WTC11 (cell line): ENCODE data around the gene UQCC3. TPM values are rescaled to one million over a fixed set of nuclear protein-coding genes. Genes with fewer than 3 reads are reported as not detected.

Source experiments
- ATAC-seq: fragments of 200-7000 bp; cut with Tn5 transposase; 2 replicates; pipeline ENCODE4 v1.10.0; 2021; ENCODE audit warnings: mild to moderate bottlenecking, moderate library complexity
- CTCF ChIA-PET: fragments of 300-600 bp; sonication (Branson Sonifier 250); formaldehyde crosslinking; loops from one replicate; lab custom pipeline; 2021; ENCODE audit warnings: antibody characterized with exemption; lab: Charles Lee
- POLR2A ChIA-PET: fragments of 350-600 bp; sonication (Branson Sonifier 250); formaldehyde crosslinking; loops from one replicate; lab custom pipeline; 2021; ENCODE audit warnings: antibody characterized with exemption; lab: Charles Lee
- DNase-seq: peaks from one replicate; pipeline ENCODE4 v3.0.0; 2021; ENCODE audit warnings: low spot score
- H3K27ac Mint-ChIP-seq: 2 replicates; pipeline ENCODE4 v1.8.0; 2021; ENCODE audit warnings: mixed read lengths
- H3K27me3 Mint-ChIP-seq: 2 replicates; pipeline ENCODE4 v1.8.0; 2021; ENCODE audit warnings: low read depth, mild to moderate bottlenecking, moderate library complexity, mixed read lengths
- H3K36me3 Mint-ChIP-seq: 2 replicates; pipeline ENCODE4 v1.8.0; 2021; ENCODE audit warnings: mixed read lengths
- H3K4me1 Mint-ChIP-seq: 2 replicates; pipeline ENCODE4 v1.8.0; 2022; ENCODE audit warnings: mixed read lengths
- H3K4me3 Mint-ChIP-seq: 2 replicates; pipeline ENCODE4 v1.8.0; 2021; ENCODE audit warnings: mild to moderate bottlenecking, moderate library complexity, mixed read lengths
- H3K9me3 Mint-ChIP-seq: 2 replicates; pipeline ENCODE4 v1.8.0; 2021; ENCODE audit warnings: mixed read lengths
- ATF2 ChIP-seq: sonication (generic); formaldehyde crosslinking; IDR thresholded peaks from 2 replicates; pipeline ENCODE4 v1.8.1; 2022; ENCODE audit warnings: low read depth, missing genetic modification reagents, borderline replicate concordance
- ATF3 ChIP-seq: sonication (generic); formaldehyde crosslinking; conservative IDR thresholded peaks from 2 replicates; pipeline ENCODE4 v1.8.1; 2022; ENCODE audit warnings: mild to moderate bottlenecking, missing genetic modification reagents
- E2F1 ChIP-seq: sonication (generic); formaldehyde crosslinking; IDR thresholded peaks from 2 replicates; pipeline ENCODE4 v1.8.0; 2022; ENCODE audit warnings: mild to moderate bottlenecking, missing genetic modification reagents
- FOXJ3 ChIP-seq: sonication (generic); formaldehyde crosslinking; IDR thresholded peaks from 2 replicates; pipeline ENCODE4 v1.9.0; 2021; ENCODE audit warnings: missing genetic modification reagents, mild to moderate bottlenecking, borderline replicate concordance
- FOXK1 ChIP-seq: sonication (generic); formaldehyde crosslinking; IDR thresholded peaks from 2 replicates; pipeline ENCODE4 v1.8.0; 2022; ENCODE audit warnings: mild to moderate bottlenecking, moderate library complexity, missing genetic modification reagents
- FOXP1 ChIP-seq: sonication (generic); formaldehyde crosslinking; IDR thresholded peaks from 2 replicates; pipeline ENCODE4 v1.8.0; 2022; ENCODE audit warnings: missing genetic modification reagents, mild to moderate bottlenecking, moderate library complexity, borderline replicate concordance
- GABPB1 ChIP-seq: sonication (generic); formaldehyde crosslinking; IDR thresholded peaks from 2 replicates; pipeline ENCODE4 v1.8.1; 2023; ENCODE audit warnings: mild to moderate bottlenecking, missing genetic modification reagents
- MAX ChIP-seq: sonication (generic); formaldehyde crosslinking; IDR thresholded peaks from 2 replicates; pipeline ENCODE4 v1.8.0; 2022; ENCODE audit warnings: mild to moderate bottlenecking, missing genetic modification reagents
- NFATC4 ChIP-seq: fragments of 250-450 bp; sonication (Bioruptor Pico); IDR thresholded peaks from 2 replicates; pipeline ENCODE4 v1.9.0; 2021; ENCODE audit warnings: mild to moderate bottlenecking
- NR1H2 ChIP-seq: sonication (generic); formaldehyde crosslinking; IDR thresholded peaks from 2 replicates; pipeline ENCODE4 v1.9.0; 2021; ENCODE audit warnings: mild to moderate bottlenecking, moderate library complexity, missing genetic modification reagents
- SMAD3 ChIP-seq: sonication (generic); formaldehyde crosslinking; IDR thresholded peaks from 2 replicates; pipeline ENCODE4 v1.8.0; 2022; ENCODE audit warnings: missing genetic modification reagents, mild to moderate bottlenecking, borderline replicate concordance
- SMAD4 ChIP-seq: sonication (generic); formaldehyde crosslinking; IDR thresholded peaks from 2 replicates; pipeline ENCODE4 v1.8.0; 2022; ENCODE audit warnings: mild to moderate bottlenecking, missing genetic modification reagents
- ZNF121 ChIP-seq: sonication (generic); formaldehyde crosslinking; IDR thresholded peaks from 2 replicates; pipeline ENCODE4 v1.8.0; 2023; ENCODE audit warnings: missing genetic modification reagents
- ZNF219 ChIP-seq: sonication (generic); formaldehyde crosslinking; IDR thresholded peaks from 2 replicates; pipeline ENCODE4 v1.8.0; 2023; ENCODE audit warnings: missing genetic modification reagents, mild to moderate bottlenecking, borderline replicate concordance
- ZNF232 ChIP-seq: sonication (generic); formaldehyde crosslinking; IDR thresholded peaks from 2 replicates; pipeline ENCODE4 v1.8.0; 2022; ENCODE audit warnings: mild to moderate bottlenecking, missing genetic modification reagents
- ZNF317 ChIP-seq: sonication (generic); formaldehyde crosslinking; IDR thresholded peaks from 2 replicates; pipeline ENCODE4 v1.8.1; 2023; ENCODE audit warnings: low read depth, mild to moderate bottlenecking, moderate library complexity, missing genetic modification reagents, borderline replicate concordance
- ZNF512 ChIP-seq: sonication (generic); formaldehyde crosslinking; IDR thresholded peaks from 2 replicates; pipeline ENCODE4 v1.8.1; 2022; ENCODE audit warnings: missing genetic modification reagents, borderline replicate concordance
- total RNA-seq: library from RNA; stranded (reverse); gene quantifications from 3 replicates; pipeline ENCODE4 v1.2.3, GENCODE V29; 2021
- TF ChIP-seq, protein P1 (sequence below): sonication (generic); formaldehyde crosslinking; IDR thresholded peaks from 2 replicates; pipeline ENCODE4 v1.8.1; 2023; ENCODE audit warnings: mild to moderate bottlenecking, missing genetic modification reagents, moderate library complexity
- TF ChIP-seq, protein P2 (sequence below): sonication (generic); formaldehyde crosslinking; IDR thresholded peaks from 2 replicates; pipeline ENCODE4 v1.8.1; 2022; ENCODE audit warnings: mild to moderate bottlenecking, moderate library complexity, missing genetic modification reagents
- TF ChIP-seq, protein P3 (sequence below): fragments of 250-450 bp; sonication (Bioruptor Pico); conservative IDR thresholded peaks from 2 replicates; pipeline ENCODE4 v1.9.0; 2021; ENCODE audit warnings: mild to moderate bottlenecking
- TF ChIP-seq, protein P4 (sequence below): fragments of 250-450 bp; sonication (Bioruptor Pico); IDR thresholded peaks from 2 replicates; pipeline ENCODE4 v1.9.0; 2021; ENCODE audit warnings: mild to moderate bottlenecking

UQCC3 gene
- total RNA-seq, 1 experiment from 2014 or later: 18.1 TPM

DNA sequence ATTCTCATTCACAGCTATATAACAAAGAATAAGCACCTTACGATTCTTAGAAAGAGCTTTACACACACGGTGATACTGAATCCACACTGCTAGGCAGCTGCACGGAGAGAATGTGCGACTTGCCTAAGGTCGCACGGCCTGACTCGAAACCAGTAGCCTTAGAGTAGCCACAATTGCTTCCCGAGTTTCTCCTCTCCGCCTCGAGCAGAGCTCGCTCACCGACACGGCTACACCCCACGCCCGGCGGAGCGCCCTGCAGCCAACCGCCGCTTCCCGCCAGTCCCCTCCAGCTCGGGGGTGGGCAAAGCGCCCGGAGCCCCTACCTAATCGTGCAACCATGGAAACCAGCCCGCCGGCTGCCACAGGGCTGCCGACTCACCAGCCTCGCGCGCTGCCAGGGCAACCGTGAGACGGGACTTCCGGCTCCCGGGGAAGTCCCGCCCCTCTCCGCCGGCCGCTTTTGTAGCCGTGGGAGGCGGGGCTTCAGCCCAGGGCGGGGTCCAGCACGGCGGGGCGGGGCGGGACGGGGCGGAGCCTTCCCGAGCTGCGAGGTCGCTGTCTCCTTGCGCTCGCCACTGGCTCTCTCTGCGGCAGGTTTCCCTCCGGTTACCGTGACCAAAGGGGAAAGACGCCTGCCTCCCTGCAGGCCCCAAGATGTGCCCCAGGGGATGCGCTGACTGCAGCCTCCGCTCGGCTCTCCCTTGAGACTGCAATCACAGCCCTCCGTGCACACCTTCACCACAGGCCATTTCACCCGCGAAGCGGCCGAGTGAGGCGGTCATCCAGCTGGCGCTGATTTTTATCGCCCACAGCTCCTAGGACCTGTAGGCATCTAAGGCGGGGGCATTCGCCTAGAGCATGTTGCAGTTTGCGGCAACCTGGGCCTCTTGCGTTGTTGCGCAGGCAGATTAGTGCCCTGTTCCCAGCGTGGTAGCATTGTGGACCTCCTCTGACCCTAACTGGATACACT, 34.7 kb downstream of the UQCC3 start:
- Mint-ChIP-seq H3K4me3 (peak overlapping the region; percentile 92), H3K9me3 (no peaks in the 10 kb centered on the region), H3K4me1 (peaks cover 38% of the 10 kb centered on the region), H3K36me3 (peaks cover 28% of the 10 kb centered on the region), H3K27me3 (no peaks in the 10 kb centered on the region; the same call in 1 of the 2 replicates), H3K27ac (peak overlapping the region; percentile 98)
- ATAC-seq (peak; percentile 61), DNase-seq (peak; percentile 96)
- POLR2A ChIA-PET: interaction anchor here (0.6 to 6.0 kb wide), 15 partner anchors 18 to 153 kb away, joined by 3 to 35 read pairs (median 6); partner anchors contain the start of genes B3GAT3, C11orf98, CSKMT and HNRNPUL2
- CTCF ChIA-PET: interaction anchor here (0.6 to 4.0 kb wide), 23 partner anchors 10 to 312 kb away, joined by 3 to 24 read pairs (median 4); partner anchors contain the start of genes C11orf98, CSKMT, EML3 and GANAB
- TF ChIP-seq, protein P1, sequence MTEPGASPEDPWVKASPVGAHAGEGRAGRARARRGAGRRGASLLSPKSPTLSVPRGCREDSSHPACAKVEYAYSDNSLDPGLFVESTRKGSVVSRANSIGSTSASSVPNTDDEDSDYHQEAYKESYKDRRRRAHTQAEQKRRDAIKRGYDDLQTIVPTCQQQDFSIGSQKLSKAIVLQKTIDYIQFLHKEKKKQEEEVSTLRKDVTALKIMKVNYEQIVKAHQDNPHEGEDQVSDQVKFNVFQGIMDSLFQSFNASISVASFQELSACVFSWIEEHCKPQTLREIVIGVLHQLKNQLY (CRISPR knock-in tag): no peak
- no peak for TF ChIP-seq ZNF121 (CRISPR knock-in tag)
- TF ChIP-seq ATF3 (CRISPR knock-in tag): 0 out of 2 replicates have a peak, but pooled peaks have one; percentile 46
- TF ChIP-seq, protein P2, sequence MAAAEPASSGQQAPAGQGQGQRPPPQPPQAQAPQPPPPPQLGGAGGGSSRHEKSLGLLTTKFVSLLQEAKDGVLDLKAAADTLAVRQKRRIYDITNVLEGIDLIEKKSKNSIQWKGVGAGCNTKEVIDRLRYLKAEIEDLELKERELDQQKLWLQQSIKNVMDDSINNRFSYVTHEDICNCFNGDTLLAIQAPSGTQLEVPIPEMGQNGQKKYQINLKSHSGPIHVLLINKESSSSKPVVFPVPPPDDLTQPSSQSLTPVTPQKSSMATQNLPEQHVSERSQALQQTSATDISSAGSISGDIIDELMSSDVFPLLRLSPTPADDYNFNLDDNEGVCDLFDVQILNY (CRISPR knock-in tag): peak; percentile 25; the same call in 1 of the 2 replicates
- 0 out of 2 replicates have a peak, but pooled peaks have one; percentile 41 for TF ChIP-seq FOXK1 (CRISPR knock-in tag)
- no peak for TF ChIP-seq GABPB1
- no peak for TF ChIP-seq ZNF232 (CRISPR knock-in tag)
- no peak; the same call in 1 of the 2 replicates for TF ChIP-seq NFATC4 (CRISPR knock-in tag)
- TF ChIP-seq MAX (CRISPR knock-in tag): peak; percentile 47
- TF ChIP-seq FOXP1 (CRISPR knock-in tag): 0 out of 2 replicates have a peak, but pooled peaks have one; percentile 14
- no peak for TF ChIP-seq ZNF512
- TF ChIP-seq, protein P3, sequence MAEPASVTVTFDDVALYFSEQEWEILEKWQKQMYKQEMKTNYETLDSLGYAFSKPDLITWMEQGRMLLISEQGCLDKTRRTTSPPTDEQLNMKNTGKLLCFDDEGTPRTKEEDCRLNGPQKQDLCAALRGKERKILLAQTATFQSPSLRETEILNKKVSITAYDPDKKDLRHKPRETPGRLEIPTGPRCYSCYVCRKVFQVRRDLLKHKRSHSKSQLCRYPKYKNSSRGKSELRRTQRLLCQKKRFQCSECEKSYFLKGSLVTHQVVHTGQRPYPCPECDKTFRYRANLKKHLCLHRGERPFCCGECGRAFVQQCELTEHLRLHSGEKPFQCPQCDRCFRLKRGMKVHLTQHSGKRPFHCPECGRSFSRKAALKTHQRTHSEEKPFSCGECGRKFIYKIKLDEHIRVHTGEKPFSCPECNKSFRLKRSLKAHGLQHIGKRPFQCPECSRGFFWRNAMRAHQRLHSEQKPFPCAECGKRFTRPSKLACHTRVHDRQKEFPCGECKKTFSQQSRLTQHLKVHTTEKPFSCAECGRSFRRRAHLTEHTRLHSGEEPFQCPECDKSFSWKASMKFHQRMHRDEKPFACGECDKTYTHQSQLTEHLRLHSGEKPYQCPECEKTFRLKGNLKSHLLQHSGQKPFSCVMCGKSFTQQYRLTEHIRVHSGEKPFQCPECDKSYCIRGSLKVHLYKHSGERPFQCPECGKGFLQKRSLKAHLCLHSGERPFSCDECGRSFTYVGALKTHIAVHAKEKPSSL (CRISPR knock-in tag): no peak
- no peak for TF ChIP-seq ZNF317 (CRISPR knock-in tag)
- no peak for TF ChIP-seq SMAD3 (CRISPR knock-in tag)
- no peak for TF ChIP-seq NR1H2
- TF ChIP-seq SMAD4 (CRISPR knock-in tag): no peak
- no peak for TF ChIP-seq ZNF219
- TF ChIP-seq, protein P4, sequence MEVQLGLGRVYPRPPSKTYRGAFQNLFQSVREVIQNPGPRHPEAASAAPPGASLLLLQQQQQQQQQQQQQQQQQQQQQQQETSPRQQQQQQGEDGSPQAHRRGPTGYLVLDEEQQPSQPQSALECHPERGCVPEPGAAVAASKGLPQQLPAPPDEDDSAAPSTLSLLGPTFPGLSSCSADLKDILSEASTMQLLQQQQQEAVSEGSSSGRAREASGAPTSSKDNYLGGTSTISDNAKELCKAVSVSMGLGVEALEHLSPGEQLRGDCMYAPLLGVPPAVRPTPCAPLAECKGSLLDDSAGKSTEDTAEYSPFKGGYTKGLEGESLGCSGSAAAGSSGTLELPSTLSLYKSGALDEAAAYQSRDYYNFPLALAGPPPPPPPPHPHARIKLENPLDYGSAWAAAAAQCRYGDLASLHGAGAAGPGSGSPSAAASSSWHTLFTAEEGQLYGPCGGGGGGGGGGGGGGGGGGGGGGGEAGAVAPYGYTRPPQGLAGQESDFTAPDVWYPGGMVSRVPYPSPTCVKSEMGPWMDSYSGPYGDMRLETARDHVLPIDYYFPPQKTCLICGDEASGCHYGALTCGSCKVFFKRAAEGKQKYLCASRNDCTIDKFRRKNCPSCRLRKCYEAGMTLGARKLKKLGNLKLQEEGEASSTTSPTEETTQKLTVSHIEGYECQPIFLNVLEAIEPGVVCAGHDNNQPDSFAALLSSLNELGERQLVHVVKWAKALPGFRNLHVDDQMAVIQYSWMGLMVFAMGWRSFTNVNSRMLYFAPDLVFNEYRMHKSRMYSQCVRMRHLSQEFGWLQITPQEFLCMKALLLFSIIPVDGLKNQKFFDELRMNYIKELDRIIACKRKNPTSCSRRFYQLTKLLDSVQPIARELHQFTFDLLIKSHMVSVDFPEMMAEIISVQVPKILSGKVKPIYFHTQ (CRISPR knock-in tag): no peak
- TF ChIP-seq E2F1 (CRISPR knock-in tag): no peak
- TF ChIP-seq FOXJ3: no peak
- no peak for TF ChIP-seq ATF2 (CRISPR knock-in tag)
